ENCODE results near the gene ZNF511.
A peak's percentile ranks its signal among the peaks of the same experiment; 100 is the strongest.
"Not testable (repeated sequence)": the region's sequence is repeated elsewhere in the genome, so short reads cannot be mapped to it uniquely, and the experiment has no call there.

The ZNF511 gene

GRCh38 chr10:133308421-133309099 is at the start of gene ZNF511, which contains the start of gene TUBGCP2:
ZNF511 (plus strand) TSS chr10:133308914; CDS start chr10:133308944, 30 bp downstream.
TUBGCP2 (minus strand) TSS chr10:133308872; CDS start chr10:133302941, 5,931 bp downstream.
- peak; percentile 86 for DNase-seq

DNA sequence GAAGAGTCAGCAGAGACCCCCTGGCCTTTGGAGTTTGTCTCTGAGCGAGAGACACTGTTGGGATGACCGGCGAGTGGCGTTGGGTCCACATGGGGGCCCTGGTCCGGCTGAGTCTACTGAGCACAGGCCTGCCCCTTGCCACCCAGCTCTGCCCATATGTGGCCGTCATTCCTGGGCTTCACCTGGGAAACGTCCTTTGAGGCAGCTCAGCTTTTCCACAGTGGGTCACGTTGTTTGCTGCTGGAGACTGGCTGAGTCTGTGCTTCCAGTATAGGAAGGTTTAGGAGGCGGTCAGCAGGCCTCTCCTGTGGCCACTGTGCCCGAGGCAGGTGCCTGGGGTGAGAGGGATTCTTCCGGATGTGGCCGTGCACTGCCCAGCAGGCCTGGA is 49.1 kb upstream of the ZNF511 start:
- no peak for DNase-seq

- DNase-seq, result peak; percentile 61
Observed at GRCh38 chr10:133260895-133261725, 47.6 kb upstream of the ZNF511 start.

GRCh38 chr10:133261726-133262325 is 46.9 kb upstream of the ZNF511 start:
- peak; percentile 87 for DNase-seq

DNA sequence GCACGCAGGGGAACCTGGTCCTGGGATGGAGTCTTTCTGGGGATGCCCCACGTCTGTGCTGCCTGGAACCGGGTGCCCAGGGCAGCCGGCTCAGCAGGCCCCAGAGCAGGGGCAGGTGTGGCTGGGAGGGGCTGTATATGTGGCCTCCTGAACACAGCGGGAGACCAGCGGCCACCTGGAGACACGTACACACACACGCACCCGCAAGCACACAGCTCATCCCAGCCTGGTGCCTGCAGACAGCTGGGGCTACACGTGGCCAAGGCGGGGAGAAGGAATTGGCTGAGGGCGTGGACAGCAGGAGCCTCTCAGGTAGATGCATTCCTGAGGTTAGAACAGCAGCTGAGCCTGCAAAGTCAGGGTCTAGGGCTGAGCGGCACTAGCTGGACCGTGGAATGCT is 46.0 kb upstream of the ZNF511 start:
- DNase-seq, result peak; percentile 86

GRCh38 chr10:133263674-133264073 is 45.0 kb upstream of the ZNF511 start:
- no peak for DNase-seq

DNA sequence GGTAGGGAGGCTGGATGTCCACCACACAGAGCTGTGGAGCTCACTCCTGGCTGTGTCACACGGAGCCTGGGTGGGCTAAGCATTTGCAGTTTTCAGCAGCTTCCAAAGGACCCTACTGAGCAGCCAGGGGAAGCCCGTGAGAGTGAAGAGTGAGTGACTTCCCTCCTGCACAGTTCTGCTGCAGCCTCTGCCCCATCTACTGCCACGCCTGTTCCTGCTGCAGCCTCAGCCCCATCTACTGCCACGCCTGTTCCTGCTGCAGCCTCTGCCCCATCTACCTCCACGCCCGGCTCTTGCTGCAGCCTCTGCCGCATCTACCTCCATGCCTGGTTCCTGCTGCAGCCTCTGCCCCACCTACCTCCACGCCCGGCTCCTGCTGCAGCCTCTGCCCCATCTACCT is 44.3 kb upstream of the ZNF511 start:
- DNase-seq, result no peak

- not testable (repeated sequence) for DNase-seq
Observed at GRCh38 chr10:133265052-133265451, 43.7 kb upstream of the ZNF511 start.

GRCh38 chr10:133266056-133266795 is 42.5 kb upstream of the ZNF511 start:
- DNase-seq, result no peak

GRCh38 chr10:133267293-133267692 is 41.4 kb upstream of the ZNF511 start:
- DNase-seq, result no peak

DNA sequence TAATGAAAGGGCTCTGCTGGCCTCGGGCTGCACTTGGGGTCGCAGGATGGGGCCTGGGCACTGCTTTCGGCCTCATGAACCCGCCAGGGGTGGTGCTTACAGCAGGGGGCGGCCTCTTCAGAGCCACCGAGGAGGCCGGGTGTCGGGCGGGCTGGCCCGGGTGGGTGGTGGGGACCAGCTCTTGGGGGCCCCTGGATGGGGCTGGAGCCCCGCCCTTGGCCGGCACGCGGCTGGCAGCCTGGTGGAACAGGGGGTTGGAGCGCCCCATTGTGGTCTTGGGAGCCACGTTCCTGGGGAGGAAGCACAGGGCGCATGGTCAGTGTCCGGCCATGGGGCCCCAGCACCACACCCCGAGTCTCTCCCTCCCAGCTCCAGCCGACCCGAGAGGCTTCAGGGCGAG is 40.9 kb upstream of the ZNF511 start:
- no peak for DNase-seq

GRCh38 chr10:133268532-133268931 is 40.2 kb upstream of the ZNF511 start:
- no peak for DNase-seq

DNA sequence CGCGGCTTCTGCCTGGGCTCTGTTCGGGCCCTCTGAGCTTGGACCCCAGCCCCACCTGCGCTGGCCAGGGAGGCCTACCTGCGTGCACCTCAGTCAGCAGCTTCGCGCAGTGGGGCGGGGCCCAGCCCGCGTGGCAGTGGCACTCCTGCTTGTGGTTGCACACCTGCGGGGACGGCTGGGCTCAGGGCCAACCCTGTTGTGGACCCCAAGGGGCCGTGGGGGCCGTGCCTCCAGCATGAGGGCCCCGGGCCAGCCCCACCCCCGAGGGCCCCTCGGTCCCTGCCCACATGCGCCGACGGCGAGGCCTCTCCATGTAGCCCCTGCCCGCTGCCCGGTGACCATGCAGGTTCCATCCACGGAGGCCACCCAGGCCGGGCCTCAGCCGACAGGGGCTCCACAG is 39.3 kb upstream of the ZNF511 start:
- DNase-seq, result no peak

GRCh38 chr10:133270204-133270603 is 38.5 kb upstream of the ZNF511 start:
- no peak for DNase-seq

DNA sequence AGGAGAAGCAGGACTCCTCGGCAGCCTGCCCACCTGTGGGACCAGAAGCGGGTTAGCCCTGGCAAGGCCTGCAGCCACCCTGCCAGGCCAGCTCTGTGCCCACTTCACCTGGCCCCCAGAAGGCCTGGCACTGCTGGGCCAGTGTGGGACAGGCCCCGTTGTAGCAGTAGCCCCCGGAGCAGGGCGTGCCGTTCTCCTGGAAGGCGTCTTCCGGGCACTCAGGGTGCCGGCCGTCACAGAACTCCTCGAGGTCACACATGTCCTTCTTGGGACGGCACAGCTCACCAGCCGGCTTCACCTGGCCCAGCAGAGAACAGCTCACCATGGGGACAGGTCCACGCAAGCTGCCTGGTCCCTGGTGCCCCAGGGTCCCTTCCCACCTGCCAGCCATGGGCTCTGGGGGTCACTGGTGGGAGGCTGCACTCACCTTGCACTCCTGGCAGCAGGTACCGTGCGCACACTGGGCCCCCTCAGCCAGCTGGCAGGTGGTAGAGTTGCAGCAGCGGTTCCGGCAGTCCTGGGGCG is 37.9 kb upstream of the ZNF511 start:
- DNase-seq, result no peak

- no peak for DNase-seq
Observed at GRCh38 chr10:133271521-133272300, 37.0 kb upstream of the ZNF511 start.

GRCh38 chr10:133272301-133272963 is 36.3 kb upstream of the ZNF511 start:
- DNase-seq, result no peak

DNA sequence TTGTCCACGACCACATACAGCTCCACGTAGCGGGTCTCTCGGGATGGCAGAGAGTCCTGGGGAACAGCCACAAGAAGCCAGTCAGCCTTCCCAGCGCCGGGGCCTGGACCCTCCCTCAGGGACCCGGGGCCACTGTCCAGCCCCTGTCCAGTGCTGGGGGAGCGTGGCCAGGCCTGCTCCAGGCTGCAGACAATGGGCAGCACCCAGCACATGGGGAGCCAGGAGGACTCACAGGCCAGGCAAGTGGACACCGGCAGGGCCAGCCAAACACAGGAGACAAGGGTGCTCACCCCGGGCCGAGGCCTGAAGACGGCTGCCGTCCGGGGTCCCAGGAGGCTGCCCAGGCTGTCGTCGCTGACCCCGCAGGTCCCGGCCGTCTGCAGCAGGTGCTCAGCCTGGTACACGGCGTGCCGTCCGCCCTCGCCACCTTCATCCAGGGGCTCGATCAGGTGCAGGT is 35.7 kb upstream of the ZNF511 start:
- DNase-seq, result no peak

DNA sequence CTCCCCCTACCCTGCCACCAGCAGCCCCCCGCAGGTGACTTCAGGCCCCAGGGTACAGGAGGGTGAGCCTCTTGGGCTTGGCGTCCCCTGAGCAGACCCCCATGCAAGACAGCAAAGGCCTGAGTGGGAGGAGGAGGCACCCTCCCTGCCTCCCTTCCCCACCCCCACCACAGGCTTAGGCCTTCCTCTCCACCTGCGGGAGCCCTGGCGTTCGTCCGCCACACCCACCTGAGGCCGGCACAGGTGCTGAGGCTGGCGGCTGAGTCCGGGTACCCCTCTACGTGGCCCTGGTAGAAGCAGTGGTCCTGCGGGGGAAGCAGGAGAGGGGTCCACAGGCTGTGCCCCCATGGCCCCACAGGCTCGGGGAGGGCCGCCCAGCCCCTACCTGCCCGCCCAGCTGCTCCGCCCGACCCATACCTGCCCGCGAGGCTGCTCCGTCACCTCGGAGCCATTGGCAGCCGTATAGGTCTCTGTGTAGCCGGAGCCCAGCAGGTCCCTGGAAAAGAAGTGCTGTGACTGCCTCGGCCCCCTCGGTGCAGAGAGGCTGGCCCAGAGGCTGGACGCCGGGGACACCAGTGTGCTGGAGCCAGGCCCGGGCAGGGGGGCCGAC is 35.1 kb upstream of the ZNF511 start:
- DNase-seq, result no peak

DNA sequence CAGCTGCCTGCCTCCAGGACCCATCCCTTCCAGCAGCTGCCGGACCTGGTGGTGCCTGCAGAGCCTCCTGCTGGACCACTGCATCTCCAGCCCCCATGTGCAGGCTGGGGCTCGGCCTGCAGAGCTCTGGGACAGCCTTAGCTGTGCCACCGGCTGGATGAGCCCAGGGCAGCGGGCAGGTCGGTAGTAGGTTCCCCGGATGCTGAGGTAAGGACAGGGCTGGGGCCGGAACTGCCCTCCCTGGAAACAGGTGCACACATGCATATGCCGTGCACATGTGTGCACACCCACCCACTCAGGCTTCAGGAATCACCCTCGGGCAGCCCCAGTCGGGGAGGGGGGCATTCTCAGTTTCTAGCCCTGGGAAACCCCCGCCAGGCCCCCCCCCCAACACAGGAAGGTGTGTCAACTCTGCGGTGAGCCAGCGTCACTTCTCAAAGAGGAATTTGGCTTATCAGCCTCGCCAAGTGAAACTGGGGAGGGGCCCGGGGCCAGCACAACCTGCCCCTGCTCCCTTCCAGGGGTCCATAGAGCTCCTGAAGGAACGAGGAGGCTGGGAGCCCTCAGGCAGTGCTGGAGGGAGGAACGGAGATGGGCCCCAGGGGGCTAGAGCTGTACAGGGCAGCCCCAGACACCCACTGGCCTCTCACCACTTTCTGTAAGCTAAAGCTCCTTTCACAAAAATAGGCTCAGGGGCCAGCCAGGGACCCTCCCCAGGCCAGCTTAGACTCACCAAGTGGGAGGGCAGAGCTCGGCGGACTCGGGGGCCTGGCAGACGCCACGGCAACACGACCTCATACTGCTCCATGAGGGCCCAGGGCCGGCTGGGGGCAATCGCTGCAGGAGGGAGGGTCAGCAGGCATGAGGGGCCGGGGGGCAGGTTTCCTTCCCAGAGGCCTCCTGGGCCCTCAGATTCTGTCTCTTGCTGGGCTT is 33.7 kb upstream of the ZNF511 start:
- DNase-seq, result no peak
